ENCODE data around the gene SLC14A1. TPM values are rescaled to one million over a fixed set of nuclear protein-coding genes. Genes with fewer than 3 reads are reported as not detected.

Gene SLC14A1
- 35.1 TPM for total RNA-seq
- 10 to 100 TPM in 2 of 4 donors, 1 to 10 TPM in 2; 7.8 to 16.3 (median 10.2) TPM for polyA plus RNA-seq

DNA sequence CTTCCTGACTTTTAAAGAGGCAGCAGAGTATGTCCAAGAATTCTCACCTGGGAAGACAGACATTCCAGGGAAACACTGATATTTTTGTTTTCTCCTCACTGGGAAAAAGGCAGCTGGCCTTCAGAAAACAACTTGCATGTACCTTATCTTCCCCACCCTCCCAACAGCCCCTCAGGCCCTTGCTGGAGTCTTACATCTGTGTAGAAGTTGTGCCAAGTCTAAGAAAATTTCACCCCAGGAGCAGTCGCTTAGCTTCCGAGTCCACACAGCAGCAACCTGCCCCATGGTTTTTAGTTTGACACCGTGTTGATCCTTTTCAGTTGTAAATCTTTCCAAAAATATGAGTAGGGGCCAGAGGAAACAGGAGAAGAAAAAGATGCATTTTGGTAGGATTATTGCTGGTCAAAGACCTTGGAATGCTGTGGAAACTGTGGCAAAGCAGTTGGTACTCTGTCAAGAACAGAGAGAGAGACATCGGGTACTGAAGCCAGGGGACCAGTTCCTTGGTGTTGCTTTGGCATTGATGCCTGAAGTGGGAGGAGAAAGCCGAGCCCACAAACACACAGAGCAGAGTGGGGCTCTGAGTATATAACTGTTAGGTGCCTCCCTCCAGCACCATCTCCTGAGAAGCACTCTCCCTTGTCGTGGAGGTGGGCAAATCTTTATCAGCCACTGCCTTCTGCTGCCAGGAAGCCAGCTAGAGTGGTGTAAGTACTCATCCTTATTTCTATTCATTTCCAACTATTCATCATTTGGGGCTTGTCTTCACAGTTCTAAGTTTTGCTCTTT is at the start of gene SLC14A1:
Gene SLC14A1 (plus strand): TSS at position 615 of the 789 bp plus-strand sequence. CDS start 6,140 bp downstream, outside the sequence.
- Mint-ChIP-seq H3K36me3 (peaks cover 36% of the 10 kb centered on the region), H3K27ac (no peak within 1 kb of the TSS)

DNA sequence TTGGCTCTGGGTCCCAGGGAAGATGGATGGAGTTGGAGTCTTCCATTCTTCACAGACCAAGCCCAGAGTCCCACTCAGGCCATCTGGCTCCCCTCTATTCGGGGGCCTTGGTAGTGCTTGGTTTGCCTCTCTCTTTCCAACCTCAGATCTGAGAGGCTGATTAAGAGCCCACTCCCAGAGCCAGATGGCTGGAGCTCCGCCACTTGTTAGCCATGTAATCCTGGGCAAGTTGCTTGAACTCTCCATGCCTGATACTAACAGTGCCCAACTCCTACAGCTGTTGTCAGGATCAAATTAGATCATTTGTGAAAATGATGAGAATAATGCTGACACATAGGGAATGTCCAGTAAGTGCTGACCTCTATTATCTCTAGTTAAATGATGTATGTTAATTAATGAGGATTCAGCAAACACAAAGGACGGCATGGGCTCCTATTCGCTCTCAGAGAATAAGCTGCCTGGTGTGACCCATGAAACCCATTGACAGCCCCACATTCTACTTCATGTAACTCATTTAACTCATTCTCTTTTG is 46.6 kb upstream of the SLC14A1 start:
- Histone ChIP-seq H3K27ac (ENCODE audit: insufficient read depth, low read length, poor library complexity, severe bottlenecking) (no peak overlapping the region), H3K36me3 (ENCODE audit: control insufficient read depth, insufficient read depth, low read length) (no peaks in the 10 kb centered on the region), H3K4me1 (ENCODE audit: control insufficient read depth, insufficient read depth, low read length, poor library complexity, severe bottlenecking) (no peaks in the 10 kb centered on the region), H3K9me3 (ENCODE audit: control insufficient read depth in 2 of 2, low read length in 2 of 2) (no peaks in the 10 kb centered on the region), H3K27me3 (ENCODE audit: control insufficient read depth, insufficient read depth, low read length) (no peaks in the 10 kb centered on the region), H3K4me3 (ENCODE audit: low read depth, low read length) (no peak overlapping the region)
- DNase-seq (no peak), ATAC-seq (ENCODE audit: low read depth in 2 of 2) (no peak)
- Mint-ChIP-seq H3K27ac (peak overlapping the region in 1 of 3 donors; percentile 69), H3K4me3 (no peak overlapping the region), H3K27me3 (peaks cover 29% of the 10 kb centered on the region), H3K36me3 (no peaks in the 10 kb centered on the region), H3K9me3 (no peaks in the 10 kb centered on the region), H3K4me1 (peaks cover 0 to 36% (median 14%) of the 10 kb centered on the region in 4 donors)

More for the DNA sequence above, at the start of gene SLC14A1:
- H3K4me1 Mint-ChIP-seq, result peaks cover 0 to 2% (median 0%) of the 10 kb centered on the region in 4 donors
- no peak within 1 kb of the TSS for H3K4me3 ChIP-seq (ENCODE audit: low read depth, low read length)
- no peak within 1 kb of the TSS for H3K4me3 Mint-ChIP-seq
- H3K9me3 ChIP-seq (ENCODE audit: control insufficient read depth in 2 of 2, low read length in 2 of 2), result no peaks in the 10 kb centered on the region
- H3K27me3 Mint-ChIP-seq, result no peaks in the 10 kb centered on the region
- H3K27me3 ChIP-seq (ENCODE audit: control insufficient read depth, insufficient read depth, low read length), result no peaks in the 10 kb centered on the region
- ATAC-seq (ENCODE audit: low read depth in 2 of 2) (no peak), DNase-seq (no peak)
- no peak within 1 kb of the TSS for H3K27ac ChIP-seq (ENCODE audit: insufficient read depth, low read length, poor library complexity, severe bottlenecking)
- peaks cover 12% of the 10 kb centered on the region for H3K36me3 ChIP-seq (ENCODE audit: control insufficient read depth, insufficient read depth, low read length)
- H3K4me1 ChIP-seq (ENCODE audit: control insufficient read depth, insufficient read depth, low read length, poor library complexity, severe bottlenecking), result no peaks in the 10 kb centered on the region
- H3K9me3 Mint-ChIP-seq, result no peaks in the 10 kb centered on the region

DNA sequence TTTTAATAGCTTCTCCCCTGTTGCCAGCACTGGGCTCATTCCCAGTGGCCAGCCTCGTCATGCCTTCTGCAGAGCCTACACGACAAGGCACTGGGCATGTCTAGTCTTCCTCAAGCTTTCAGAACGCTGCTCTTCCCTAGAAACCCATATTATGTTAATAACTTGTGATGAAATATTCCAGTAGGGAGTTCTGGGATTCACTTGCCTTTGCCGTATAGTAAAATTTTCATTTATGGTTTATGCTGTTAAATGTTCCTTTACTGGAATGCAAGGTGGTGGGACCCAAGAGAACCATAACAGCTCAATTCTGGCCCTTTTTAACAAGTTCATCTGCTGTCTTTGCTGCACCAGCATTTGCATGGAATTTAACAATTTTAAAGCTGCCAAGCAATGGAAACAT is 45.5 kb upstream of the SLC14A1 start:
- no peaks in the 10 kb centered on the region for H3K27me3 ChIP-seq (ENCODE audit: control insufficient read depth, insufficient read depth, low read length)
- ATAC-seq (ENCODE audit: low read depth in 2 of 2) (no peak), DNase-seq (no peak)
- no peak overlapping the region for H3K4me3 ChIP-seq (ENCODE audit: low read depth, low read length)
- Mint-ChIP-seq H3K4me1 (peaks cover 0 to 46% (median 19%) of the 10 kb centered on the region in 4 donors), H3K9me3 (no peaks in the 10 kb centered on the region), H3K4me3 (no peak overlapping the region), H3K27me3 (peaks cover 35% of the 10 kb centered on the region), H3K27ac (peak overlapping the region in 1 of 3 donors; percentile 85), H3K36me3 (no peaks in the 10 kb centered on the region)
- H3K4me1 ChIP-seq (ENCODE audit: control insufficient read depth, insufficient read depth, low read length, poor library complexity, severe bottlenecking), result no peaks in the 10 kb centered on the region
- H3K9me3 ChIP-seq (ENCODE audit: control insufficient read depth in 2 of 2, low read length in 2 of 2), result no peaks in the 10 kb centered on the region
- no peak overlapping the region for H3K27ac ChIP-seq (ENCODE audit: insufficient read depth, low read length, poor library complexity, severe bottlenecking)
- no peaks in the 10 kb centered on the region for H3K36me3 ChIP-seq (ENCODE audit: control insufficient read depth, insufficient read depth, low read length)

DNA sequence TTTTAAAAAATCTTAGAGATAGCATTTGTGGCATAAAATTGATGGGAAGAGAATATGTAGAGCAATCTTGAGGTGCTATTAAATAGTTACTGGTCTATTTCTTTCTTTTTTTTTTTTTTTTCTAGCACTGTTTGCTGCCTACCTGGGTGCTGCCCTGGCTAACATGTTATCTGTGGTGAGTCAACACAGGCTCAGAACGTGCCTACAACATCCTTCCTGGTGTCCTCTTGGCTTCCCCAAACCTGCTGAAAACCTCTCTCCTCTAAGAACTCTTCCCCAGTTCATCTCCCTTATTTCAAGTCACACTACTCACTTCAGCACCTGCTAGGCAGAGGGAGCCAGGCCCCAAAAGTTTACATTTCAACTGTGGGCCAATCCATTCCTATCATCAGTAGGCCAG is 45.1 kb upstream of the SLC14A1 start:
- Mint-ChIP-seq H3K4me3 (peak overlapping the region in 1 of 4 donors; percentile 15), H3K27ac (peak overlapping the region in 1 of 3 donors; percentile 85), H3K36me3 (no peaks in the 10 kb centered on the region), H3K9me3 (no peaks in the 10 kb centered on the region), H3K4me1 (peaks cover 0 to 50% (median 20%) of the 10 kb centered on the region in 4 donors), H3K27me3 (peaks cover 35% of the 10 kb centered on the region)
- Histone ChIP-seq H3K4me3 (ENCODE audit: low read depth, low read length) (no peak overlapping the region), H3K27ac (ENCODE audit: insufficient read depth, low read length, poor library complexity, severe bottlenecking) (no peak overlapping the region), H3K4me1 (ENCODE audit: control insufficient read depth, insufficient read depth, low read length, poor library complexity, severe bottlenecking) (peaks cover 1% of the 10 kb centered on the region), H3K36me3 (ENCODE audit: control insufficient read depth, insufficient read depth, low read length) (no peaks in the 10 kb centered on the region), H3K9me3 (ENCODE audit: control insufficient read depth in 2 of 2, low read length in 2 of 2) (no peaks in the 10 kb centered on the region), H3K27me3 (ENCODE audit: control insufficient read depth, insufficient read depth, low read length) (no peaks in the 10 kb centered on the region)
- no peak for DNase-seq
- no peak for ATAC-seq (ENCODE audit: low read depth in 2 of 2)

DNA sequence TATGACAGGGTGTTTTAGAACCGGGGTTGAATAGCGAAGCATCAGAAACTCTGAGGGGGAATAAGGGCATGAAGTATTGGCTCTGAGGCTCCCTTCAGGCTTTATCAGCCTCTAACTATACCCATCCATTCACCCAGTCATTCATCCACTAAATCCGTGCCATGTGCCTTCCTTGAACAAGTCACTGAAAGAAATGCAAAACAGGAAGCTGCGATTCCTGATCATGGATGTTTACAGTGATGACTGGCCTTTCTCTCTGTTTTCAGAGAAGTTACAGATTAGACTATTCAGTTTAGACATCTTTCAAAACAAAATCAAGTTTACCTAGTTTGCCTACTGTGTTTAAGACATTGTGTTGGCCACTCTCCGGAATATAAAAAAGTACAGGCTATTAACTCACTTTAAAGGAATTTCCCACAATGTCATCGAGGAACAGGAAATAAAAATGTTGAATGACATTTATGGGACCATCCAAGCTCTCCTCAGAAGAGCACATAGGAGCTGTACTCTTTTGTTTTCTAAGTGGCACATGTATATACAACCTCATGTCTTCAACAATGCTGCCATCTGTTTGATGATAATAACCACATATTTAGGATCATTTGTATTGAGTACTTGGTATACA is 43.8 kb upstream of the SLC14A1 start:
- Mint-ChIP-seq H3K4me1 (peaks cover 8 to 63% (median 29%) of the 10 kb centered on the region in 4 donors), H3K27me3 (peaks cover 29% of the 10 kb centered on the region), H3K4me3 (no peak overlapping the region), H3K27ac (no peak overlapping the region), H3K36me3 (no peaks in the 10 kb centered on the region), H3K9me3 (no peaks in the 10 kb centered on the region)
- no peak overlapping the region for H3K27ac ChIP-seq (ENCODE audit: insufficient read depth, low read length, poor library complexity, severe bottlenecking)
- no peaks in the 10 kb centered on the region for H3K36me3 ChIP-seq (ENCODE audit: control insufficient read depth, insufficient read depth, low read length)
- ATAC-seq (ENCODE audit: low read depth in 2 of 2) (no peak), DNase-seq (no peak)
- H3K9me3 ChIP-seq (ENCODE audit: control insufficient read depth in 2 of 2, low read length in 2 of 2), result no peaks in the 10 kb centered on the region
- no peaks in the 10 kb centered on the region for H3K27me3 ChIP-seq (ENCODE audit: control insufficient read depth, insufficient read depth, low read length)
- no peak overlapping the region for H3K4me3 ChIP-seq (ENCODE audit: low read depth, low read length)
- H3K4me1 ChIP-seq (ENCODE audit: control insufficient read depth, insufficient read depth, low read length, poor library complexity, severe bottlenecking), result peaks cover 15% of the 10 kb centered on the region

DNA sequence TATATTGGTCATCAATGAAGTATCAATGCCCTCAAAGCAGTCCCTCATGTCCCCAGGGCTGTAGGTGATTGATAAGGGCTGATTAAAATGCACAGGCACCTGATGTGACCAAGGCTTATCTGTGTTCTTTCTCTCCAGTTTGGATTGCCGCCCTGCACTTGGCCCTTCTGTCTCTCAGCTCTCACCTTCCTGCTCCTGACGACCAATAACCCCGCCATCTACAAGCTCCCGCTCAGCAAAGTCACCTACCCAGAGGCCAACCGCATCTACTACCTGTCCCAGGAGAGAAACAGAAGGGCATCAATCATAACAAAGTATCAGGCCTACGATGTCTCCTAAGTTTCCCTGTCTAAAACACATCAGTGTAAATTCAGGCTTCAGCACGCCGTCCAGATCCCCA is 41.8 kb upstream of the SLC14A1 start:
- Histone ChIP-seq H3K36me3 (ENCODE audit: control insufficient read depth, insufficient read depth, low read length) (no peaks in the 10 kb centered on the region), H3K27me3 (ENCODE audit: control insufficient read depth, insufficient read depth, low read length) (no peaks in the 10 kb centered on the region), H3K27ac (ENCODE audit: insufficient read depth, low read length, poor library complexity, severe bottlenecking) (no peak overlapping the region), H3K4me3 (ENCODE audit: low read depth, low read length) (no peak overlapping the region), H3K4me1 (ENCODE audit: control insufficient read depth, insufficient read depth, low read length, poor library complexity, severe bottlenecking) (peaks cover 35% of the 10 kb centered on the region), H3K9me3 (ENCODE audit: control insufficient read depth in 2 of 2, low read length in 2 of 2) (no peaks in the 10 kb centered on the region)
- Mint-ChIP-seq H3K4me3 (no peak overlapping the region), H3K27ac (peak overlapping the region in 1 of 3 donors; percentile 79), H3K27me3 (peaks cover 27% of the 10 kb centered on the region), H3K4me1 (peaks cover 11 to 83% (median 47%) of the 10 kb centered on the region in 4 donors), H3K9me3 (no peaks in the 10 kb centered on the region), H3K36me3 (no peaks in the 10 kb centered on the region)
- DNase-seq, result no peak
- no peak for ATAC-seq (ENCODE audit: low read depth in 2 of 2)

DNA sequence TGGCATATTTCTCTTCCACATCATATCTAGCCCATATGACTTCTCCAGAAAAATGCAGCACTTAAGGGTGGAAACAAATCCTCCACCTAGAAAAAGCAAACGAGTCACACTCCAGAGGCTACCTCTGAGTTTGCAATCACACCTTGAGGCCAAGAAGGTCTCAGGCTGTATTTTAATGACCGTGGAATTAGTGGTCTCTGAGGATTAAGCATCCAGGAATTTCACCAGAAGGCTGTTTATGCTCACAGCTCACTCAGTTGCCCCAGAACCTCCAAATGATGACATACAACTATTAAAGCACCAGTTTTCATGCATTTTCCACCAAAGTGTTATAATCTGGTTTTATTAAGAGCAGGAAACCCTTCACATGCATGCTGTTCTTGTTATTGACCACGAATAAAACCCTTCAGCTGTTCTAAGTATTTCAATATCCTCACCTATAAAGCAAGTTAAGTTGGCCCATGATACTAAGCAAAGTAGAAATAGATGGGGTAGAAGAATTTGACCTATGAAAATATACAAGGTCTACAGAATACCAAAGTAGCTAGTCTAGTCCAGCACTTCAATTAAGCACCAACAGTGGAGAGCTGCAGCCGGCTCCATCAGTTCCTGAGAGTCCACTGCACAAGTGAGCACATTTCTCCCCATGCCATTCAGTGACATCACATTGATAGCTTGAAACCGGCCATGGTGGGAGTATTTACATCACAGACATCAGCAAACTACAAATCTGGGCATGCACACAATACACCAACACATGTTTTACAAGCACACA is 39.5 kb upstream of the SLC14A1 start:
- Mint-ChIP-seq H3K27ac (peak overlapping the region; percentile 71 to 97 (median 88)), H3K9me3 (no peaks in the 10 kb centered on the region), H3K4me1 (peaks cover 17 to 89% (median 60%) of the 10 kb centered on the region in 4 donors), H3K27me3 (peaks cover 14% of the 10 kb centered on the region), H3K4me3 (peak overlapping the region in 3 of 4 donors; percentile 36 to 64 (median 49)), H3K36me3 (no peaks in the 10 kb centered on the region)
- Histone ChIP-seq H3K4me3 (ENCODE audit: low read depth, low read length) (peak overlapping the region; percentile 15), H3K9me3 (ENCODE audit: control insufficient read depth in 2 of 2, low read length in 2 of 2) (no peaks in the 10 kb centered on the region), H3K4me1 (ENCODE audit: control insufficient read depth, insufficient read depth, low read length, poor library complexity, severe bottlenecking) (peaks cover 58% of the 10 kb centered on the region), H3K27me3 (ENCODE audit: control insufficient read depth, insufficient read depth, low read length) (no peaks in the 10 kb centered on the region), H3K27ac (ENCODE audit: insufficient read depth, low read length, poor library complexity, severe bottlenecking) (no peak overlapping the region), H3K36me3 (ENCODE audit: control insufficient read depth, insufficient read depth, low read length) (no peaks in the 10 kb centered on the region)
- DNase-seq (peak in 1 of 3 donors; percentile 41), ATAC-seq (ENCODE audit: low read depth in 2 of 2) (no peak)

Measured in CD4-positive, CD25-positive, alpha-beta regulatory T cell (primary cell).